ENCODE results near the gene CCDC136. TPM values are rescaled to one million over a fixed set of nuclear protein-coding genes. Genes with fewer than 3 reads are reported as not detected.

Gene CCDC136
- total RNA-seq, 4 donors from 2014 or later = 0.61 to 15.8 (median 9.3) TPM

- in situ Hi-C loops (cut with MboI; ENCODE audit: low sequenced_read_pairs in 4 of 4) = no loop called here
- no peak overlapping the region for H3K4me3 ChIP-seq
- H3K36me3 ChIP-seq = peaks cover 0 to 98% of the 10 kb centered on the region in 2 donors
- no peaks in the 10 kb centered on the region for H3K27me3 ChIP-seq
- ATAC-seq (peak; percentile 65 to 76), DNase-seq (peak; percentile 71 to 94)
- TF ChIP-seq, protein P1, sequence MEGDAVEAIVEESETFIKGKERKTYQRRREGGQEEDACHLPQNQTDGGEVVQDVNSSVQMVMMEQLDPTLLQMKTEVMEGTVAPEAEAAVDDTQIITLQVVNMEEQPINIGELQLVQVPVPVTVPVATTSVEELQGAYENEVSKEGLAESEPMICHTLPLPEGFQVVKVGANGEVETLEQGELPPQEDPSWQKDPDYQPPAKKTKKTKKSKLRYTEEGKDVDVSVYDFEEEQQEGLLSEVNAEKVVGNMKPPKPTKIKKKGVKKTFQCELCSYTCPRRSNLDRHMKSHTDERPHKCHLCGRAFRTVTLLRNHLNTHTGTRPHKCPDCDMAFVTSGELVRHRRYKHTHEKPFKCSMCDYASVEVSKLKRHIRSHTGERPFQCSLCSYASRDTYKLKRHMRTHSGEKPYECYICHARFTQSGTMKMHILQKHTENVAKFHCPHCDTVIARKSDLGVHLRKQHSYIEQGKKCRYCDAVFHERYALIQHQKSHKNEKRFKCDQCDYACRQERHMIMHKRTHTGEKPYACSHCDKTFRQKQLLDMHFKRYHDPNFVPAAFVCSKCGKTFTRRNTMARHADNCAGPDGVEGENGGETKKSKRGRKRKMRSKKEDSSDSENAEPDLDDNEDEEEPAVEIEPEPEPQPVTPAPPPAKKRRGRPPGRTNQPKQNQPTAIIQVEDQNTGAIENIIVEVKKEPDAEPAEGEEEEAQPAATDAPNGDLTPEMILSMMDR (IDR thresholded peaks at IDR 0.05 in 4 of 5, conservative IDR thresholded peaks at IDR 0.05 in 1 of 5) = no peak
- peak in 1 of 2 donors; percentile 42 for TF ChIP-seq POLR2A (IDR thresholded peaks at IDR 0.05)
- intact Hi-C loops (cut with DNase I; ENCODE audit: low total_unique reads) = loop anchor here (2.0 kb wide), 1 partner anchor 19 kb away; the partner anchor contains the start of gene ATP6V1F
- H3K27ac ChIP-seq = peak overlapping the region; percentile 92 to 99 (median 98)
- no peaks in the 10 kb centered on the region for H3K9me3 ChIP-seq
- H3K4me1 ChIP-seq = peaks cover 11 to 13% of the 10 kb centered on the region in 2 donors
Observed at GRCh38 chr7:128843938-128844621, 52.3 kb downstream of the CCDC136 start.

- no peak for TF ChIP-seq POLR2A (IDR thresholded peaks at IDR 0.05)
- TF ChIP-seq, protein P1 (IDR thresholded peaks at IDR 0.05 in 4 of 5, conservative IDR thresholded peaks at IDR 0.05 in 1 of 5) = no peak
- DNase-seq (no peak), ATAC-seq (no peak)
- intact Hi-C loops (cut with DNase I; ENCODE audit: low total_unique reads) = no loop called here
- in situ Hi-C loops (cut with MboI; ENCODE audit: low sequenced_read_pairs in 4 of 4) = no loop called here
- no peaks in the 10 kb centered on the region for H3K9me3 ChIP-seq
- no peaks in the 10 kb centered on the region for H3K27me3 ChIP-seq
- peaks cover 6 to 13% of the 10 kb centered on the region in 2 donors for H3K4me1 ChIP-seq
- H3K4me3 ChIP-seq = no peak overlapping the region
- peaks cover 0 to 98% of the 10 kb centered on the region in 2 donors for H3K36me3 ChIP-seq
- peak overlapping the region; percentile 92 to 99 (median 98) for H3K27ac ChIP-seq
Observed at GRCh38 chr7:128844777-128845311, 53.1 kb downstream of the CCDC136 start.

GRCh38 chr7:128845475-128845874, 53.7 kb downstream of the CCDC136 start:
- TF ChIP-seq, protein P1 (IDR thresholded peaks at IDR 0.05 in 4 of 5, conservative IDR thresholded peaks at IDR 0.05 in 1 of 5) = no peak
- no peak for TF ChIP-seq POLR2A (IDR thresholded peaks at IDR 0.05)
- in situ Hi-C loops (cut with MboI; ENCODE audit: low sequenced_read_pairs in 4 of 4) = no loop called here
- peaks cover 0 to 98% of the 10 kb centered on the region in 2 donors for H3K36me3 ChIP-seq
- peaks cover 6 to 13% of the 10 kb centered on the region in 2 donors for H3K4me1 ChIP-seq
- ATAC-seq (no peak), DNase-seq (no peak)
- intact Hi-C loops (cut with DNase I; ENCODE audit: low total_unique reads) = no loop called here
- peak overlapping the region; percentile 92 to 99 (median 98) for H3K27ac ChIP-seq
- no peak overlapping the region for H3K4me3 ChIP-seq
- H3K27me3 ChIP-seq = no peaks in the 10 kb centered on the region
- no peaks in the 10 kb centered on the region for H3K9me3 ChIP-seq

DNA sequence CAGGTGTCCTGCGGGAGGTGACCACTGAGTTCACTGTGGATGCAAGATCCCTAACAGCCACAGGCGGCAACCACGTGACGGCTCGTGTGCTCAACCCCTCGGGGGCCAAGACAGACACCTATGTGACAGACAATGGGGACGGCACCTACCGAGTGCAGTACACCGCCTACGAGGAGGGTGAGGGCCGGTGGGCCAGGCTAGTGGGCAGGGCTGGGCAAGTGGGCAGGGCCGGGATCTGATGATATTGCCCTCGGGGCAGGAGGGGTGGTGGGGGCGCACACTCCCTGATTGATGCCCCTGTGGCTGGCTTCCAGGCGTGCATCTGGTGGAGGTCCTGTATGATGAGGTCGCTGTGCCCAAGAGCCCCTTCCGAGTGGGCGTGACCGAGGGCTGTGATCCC, 54.2 kb downstream of the CCDC136 start:
- TF ChIP-seq, protein P1 (IDR thresholded peaks at IDR 0.05 in 4 of 5, conservative IDR thresholded peaks at IDR 0.05 in 1 of 5) = no peak
- no peak for TF ChIP-seq POLR2A (IDR thresholded peaks at IDR 0.05)
- intact Hi-C loops (cut with DNase I; ENCODE audit: low total_unique reads) = no loop called here

More for the DNA sequence above, 54.2 kb downstream of the CCDC136 start:
- Histone ChIP-seq H3K9me3 (no peaks in the 10 kb centered on the region), H3K4me1 (peaks cover 6 to 13% of the 10 kb centered on the region in 2 donors), H3K27ac (peak overlapping the region; percentile 92 to 99 (median 98)), H3K27me3 (no peaks in the 10 kb centered on the region), H3K36me3 (peaks cover 0 to 98% of the 10 kb centered on the region in 2 donors), H3K4me3 (no peak overlapping the region)
- DNase-seq (no peak), ATAC-seq (no peak)
- in situ Hi-C loops (cut with MboI; ENCODE audit: low sequenced_read_pairs in 4 of 4) = no loop called here
